Mesenchymal stem cell (in vitro differentiated cells and primary cell): ENCODE results near the gene CCT7. TPM values are rescaled to one million over a fixed set of nuclear protein-coding genes. Genes with fewer than 3 reads are reported as not detected.

Source experiments
- small RNA-seq: library from polyadenylated mRNA; stranded (forward); fragments of <200 nt; extraction: miRNeasy Mini kit (QIAGEN cat#:217004); gene quantifications from one replicate; pipeline ENCODE3, GENCODE V24; 2013; ENCODE audit warnings: low read depth

The CCT7 gene

Small RNA genes lying within 50 kb of the gene (small RNA-seq; reads per million reads assigned to genes)
- not detected for gene RNU6-111P
